Activated T-cell treated with anti-CD3 and anti-CD28 coated beads, Interleukin-2, amount 50 U/mL, for 72 hours (primary cell): ENCODE data around the gene BRAP. TPM values are rescaled to one million over a fixed set of nuclear protein-coding genes. Genes with fewer than 3 reads are reported as not detected.
A peak's percentile ranks its signal among the peaks of the same experiment; 100 is the strongest.
"Not testable (repeated sequence)": the region's sequence is repeated elsewhere in the genome, so short reads cannot be mapped to it uniquely, and the experiment has no call there.

ENCODE experiments used
- ATAC-seq, 2 donors: fragments of 150-1000 bp; cut with Tn5 transposase; replicated peaks in 1 of 2; 2 replicates each; pipeline ENCODE4 v1.10.0; 2021; ENCODE audit warnings: moderate library complexity in 2 of 2, mild to moderate bottlenecking in 1 of 2
- DNase-seq, 2 donors: peaks; one replicate each; pipeline ENCODE4 v3.0.0; 2021 to 2022; ENCODE audit warnings: mixed read lengths in 1 of 2
- H3K27ac Mint-ChIP-seq: one replicate; pipeline ENCODE4 v1.8.0; 2022; ENCODE audit warnings: mild to moderate bottlenecking, moderate library complexity, mixed read lengths
- H3K27me3 Mint-ChIP-seq: one replicate; pipeline ENCODE4 v1.8.0; 2022; ENCODE audit warnings: low read depth, mixed read lengths
- H3K36me3 Mint-ChIP-seq, 2 donors: one replicate each; pipeline ENCODE4 v1.8.0; 2022; ENCODE audit warnings: mixed read lengths in 2 of 2, mild to moderate bottlenecking in 1 of 2; ENCODE audit not compliant: insufficient read depth in 2 of 2
- H3K4me1 Mint-ChIP-seq: one replicate; pipeline ENCODE4 v1.8.0; 2022; ENCODE audit warnings: low read depth, mixed read lengths
- H3K4me3 Mint-ChIP-seq, 2 donors: one replicate each; pipeline ENCODE4 v1.8.0; 2022; ENCODE audit warnings: mild to moderate bottlenecking in 2 of 2, mixed read lengths in 2 of 2, moderate library complexity in 2 of 2
- H3K9me3 Mint-ChIP-seq, 2 donors: one replicate each; pipeline ENCODE4 v1.8.0; 2022; ENCODE audit warnings: mixed read lengths in 2 of 2
- total RNA-seq, 2 donors: library from RNA; stranded (reverse); gene quantifications; one replicate each; pipeline ENCODE4 v1.2.3, GENCODE V29; 2022

BRAP gene
- total RNA-seq, 2 donors from 2014 or later = 20.2 to 32.1 TPM

DNA sequence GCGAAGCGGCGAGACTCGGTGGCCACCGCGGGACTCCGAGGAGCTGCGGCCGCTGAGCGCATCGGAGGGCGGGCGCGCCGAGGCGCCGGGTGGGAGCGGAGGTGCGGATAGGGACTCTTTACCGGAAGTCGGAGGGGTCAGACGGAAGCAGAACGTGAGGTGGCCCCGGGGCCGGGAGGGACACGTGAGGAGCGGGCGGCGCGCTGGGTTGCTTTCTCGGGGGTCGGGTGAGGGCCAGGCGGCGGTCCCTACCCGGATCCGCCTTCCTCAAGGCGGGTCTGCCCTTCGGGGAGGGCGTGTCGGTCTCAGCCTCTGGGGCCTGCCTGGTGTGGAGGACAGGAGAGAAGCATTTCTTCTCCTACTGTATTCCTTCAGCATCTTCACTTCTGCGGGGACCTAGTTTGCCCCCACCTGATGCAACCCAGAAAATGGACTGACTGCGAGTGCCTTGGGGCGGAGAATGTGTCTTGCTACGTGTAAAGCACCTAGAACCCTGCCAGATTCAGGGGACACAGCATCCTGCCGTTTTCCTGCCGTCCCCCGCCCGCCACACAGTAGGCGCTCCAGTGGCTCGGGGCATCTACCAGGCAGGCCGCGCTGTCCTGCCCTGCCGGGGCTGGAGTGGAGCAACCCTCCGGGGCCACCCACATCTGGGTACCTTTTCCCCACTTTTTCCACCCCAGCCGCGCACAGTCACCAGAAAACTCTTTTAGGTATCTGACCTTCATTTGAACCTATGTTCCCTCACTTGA, 86.1 kb downstream of the BRAP start:
- H3K27ac Mint-ChIP-seq = peak overlapping the region; percentile 98
- peak; percentile 90 to 92 for DNase-seq
- H3K4me1 Mint-ChIP-seq = peaks cover 35% of the 10 kb centered on the region
- no peaks in the 10 kb centered on the region for H3K27me3 Mint-ChIP-seq
- H3K9me3 Mint-ChIP-seq = no peaks in the 10 kb centered on the region
- H3K36me3 Mint-ChIP-seq = peaks cover 0 to 4% of the 10 kb centered on the region in 2 donors
- peak overlapping the region; percentile 91 to 98 for H3K4me3 Mint-ChIP-seq
- peak; percentile 88 to 90 for ATAC-seq

DNA sequence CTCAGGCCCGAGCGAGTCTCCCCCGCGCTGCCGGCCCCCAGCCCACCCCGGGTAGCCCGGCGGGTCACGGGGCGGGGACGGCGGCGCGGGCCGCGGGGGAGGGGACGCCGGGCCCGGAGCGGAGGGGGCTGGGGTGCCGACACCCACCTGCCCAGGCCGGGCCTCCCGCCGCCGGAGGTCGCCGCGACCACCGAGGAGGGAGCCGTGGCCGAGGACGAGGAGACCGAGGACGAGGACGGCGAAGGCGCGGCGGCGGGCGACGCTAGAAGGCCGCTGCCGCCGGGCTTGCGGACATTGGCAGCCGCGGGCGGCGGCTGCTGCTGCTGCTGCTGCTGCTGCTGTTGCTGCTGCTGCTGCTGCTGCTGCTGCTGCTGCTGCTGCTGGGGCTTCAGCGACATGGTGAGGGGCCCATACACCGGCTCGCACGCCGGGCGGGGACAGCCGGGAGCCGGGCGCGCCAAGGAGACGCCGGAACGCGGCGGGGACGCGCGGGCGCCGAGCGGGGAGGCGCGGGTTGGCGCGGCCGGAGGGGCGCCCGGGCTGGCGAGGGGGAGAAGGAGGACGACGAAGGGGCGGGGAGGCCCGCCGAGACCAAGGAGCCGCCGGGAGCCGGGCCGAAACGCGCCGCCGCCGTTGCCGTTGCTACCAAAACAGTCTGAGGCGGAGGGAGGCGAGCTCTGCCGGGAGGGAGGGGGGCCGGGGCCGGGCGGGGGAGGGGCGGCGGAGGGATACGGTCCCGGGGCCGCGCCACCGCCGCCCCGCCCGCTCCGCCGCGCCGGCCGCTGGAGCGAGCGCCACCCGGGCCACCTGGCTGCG, 86.9 kb downstream of the BRAP start, which contains the start of gene ATXN2:
Gene ATXN2 (minus strand): TSS at position 679 of the 816 bp plus-strand sequence. CDS start 281 bp downstream, at position 398.
- H3K4me1 Mint-ChIP-seq = peaks cover 42% of the 10 kb centered on the region
- peak within 1 kb of the TSS; percentile 96 to 98 for H3K4me3 Mint-ChIP-seq
- peak within 1 kb of the TSS; percentile 98 for H3K27ac Mint-ChIP-seq
- no peaks in the 10 kb centered on the region for H3K27me3 Mint-ChIP-seq
- ATAC-seq (peak; percentile 67 to 74), DNase-seq (peak in 1 of 2 donors; percentile 67)
- peaks cover 0 to 4% of the 10 kb centered on the region in 2 donors for H3K36me3 Mint-ChIP-seq
- no peaks in the 10 kb centered on the region for H3K9me3 Mint-ChIP-seq

DNA sequence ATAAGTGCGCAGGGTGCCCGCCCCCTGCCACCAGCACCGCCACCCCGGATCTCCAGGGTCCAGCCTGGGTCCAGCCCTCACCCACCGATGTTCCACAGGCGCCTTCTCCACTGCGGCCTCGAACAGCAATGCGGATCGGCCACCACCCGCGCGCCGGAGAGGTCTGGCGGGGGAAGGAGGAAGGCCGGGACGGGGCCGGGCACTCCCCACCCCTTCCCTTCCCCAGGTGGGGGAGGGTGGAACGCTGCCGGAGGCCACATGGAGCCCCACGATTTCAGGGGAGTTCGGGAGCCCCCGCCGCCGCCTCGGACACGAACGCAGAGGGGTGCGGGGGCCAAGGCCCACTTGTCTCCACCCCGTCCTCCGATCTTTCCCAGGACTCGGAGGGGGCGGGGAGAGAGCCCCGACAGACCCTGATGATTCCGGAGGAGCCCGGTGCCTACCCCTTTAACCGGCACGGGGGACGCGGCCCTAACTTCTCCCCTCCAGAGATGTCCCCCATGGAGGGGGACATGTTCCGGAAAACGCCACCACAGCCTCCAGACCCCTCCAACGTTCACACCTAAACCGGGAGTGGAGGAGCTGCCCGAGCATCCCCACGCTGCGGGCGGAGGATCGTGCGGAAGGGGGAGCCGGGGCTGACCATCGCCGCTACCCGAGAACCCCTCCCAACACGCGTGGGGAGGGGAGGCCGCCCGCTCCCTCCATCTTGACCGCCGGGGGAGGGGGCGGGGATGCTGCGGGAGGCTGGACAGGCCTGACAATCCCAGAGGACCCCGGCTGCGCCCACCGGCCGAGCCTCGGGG, 87.7 kb downstream of the BRAP start:
- Mint-ChIP-seq H3K27ac (peak overlapping the region; percentile 87), H3K4me1 (peaks cover 44% of the 10 kb centered on the region), H3K9me3 (no peaks in the 10 kb centered on the region), H3K27me3 (no peaks in the 10 kb centered on the region), H3K36me3 (peaks cover 0 to 4% of the 10 kb centered on the region in 2 donors), H3K4me3 (peak overlapping the region; percentile 96 to 97)
- DNase-seq (peak; percentile 36 to 46), ATAC-seq (peak; percentile 2 to 21)

DNA sequence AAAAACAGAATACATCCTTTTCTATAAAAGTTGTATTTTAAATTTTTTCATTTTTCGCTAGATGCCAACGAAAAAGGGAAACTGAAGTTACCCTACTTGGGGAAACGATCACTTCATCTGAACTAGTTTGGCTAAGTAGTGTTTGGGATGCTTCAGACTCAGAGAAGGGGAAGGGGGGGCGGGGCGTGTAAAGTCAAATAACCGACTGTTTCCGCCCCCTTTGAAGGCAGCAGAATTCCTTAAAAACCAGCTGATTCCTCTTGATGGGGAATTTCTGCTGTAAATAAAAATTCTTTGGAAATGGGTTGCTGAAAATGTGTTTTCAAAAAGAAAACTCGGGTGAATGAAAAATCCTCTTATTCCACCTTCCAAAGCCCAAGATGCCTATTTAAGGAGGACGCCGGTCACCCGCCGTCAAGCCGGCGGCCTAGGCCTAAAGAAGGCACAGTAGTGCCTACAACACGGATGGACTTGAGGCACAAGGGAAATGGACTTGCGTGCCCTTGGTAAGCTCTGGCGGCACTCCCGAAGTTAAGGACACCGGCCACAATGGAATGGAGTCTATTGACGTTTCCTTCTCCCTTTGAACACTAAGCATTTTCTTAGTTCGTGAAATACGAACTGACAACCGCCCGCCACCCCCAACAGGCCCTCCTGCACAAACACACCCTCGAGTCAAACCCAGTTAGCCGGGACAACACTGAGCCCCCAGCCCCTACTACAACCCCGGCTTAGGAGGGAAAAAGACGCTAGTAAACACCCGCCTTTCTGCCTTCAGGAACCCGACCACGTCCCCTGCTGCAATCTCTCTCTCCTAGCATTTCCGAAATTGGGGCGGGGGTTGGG, 88.5 kb downstream of the BRAP start:
- Mint-ChIP-seq H3K36me3 (peaks cover 0 to 4% of the 10 kb centered on the region in 2 donors), H3K9me3 (no peaks in the 10 kb centered on the region), H3K27me3 (no peaks in the 10 kb centered on the region), H3K27ac (peak overlapping the region; percentile 87), H3K4me3 (peak overlapping the region; percentile 96 to 97), H3K4me1 (peaks cover 44% of the 10 kb centered on the region)
- ATAC-seq (no peak), DNase-seq (peak; percentile 21 to 23)

DNA sequence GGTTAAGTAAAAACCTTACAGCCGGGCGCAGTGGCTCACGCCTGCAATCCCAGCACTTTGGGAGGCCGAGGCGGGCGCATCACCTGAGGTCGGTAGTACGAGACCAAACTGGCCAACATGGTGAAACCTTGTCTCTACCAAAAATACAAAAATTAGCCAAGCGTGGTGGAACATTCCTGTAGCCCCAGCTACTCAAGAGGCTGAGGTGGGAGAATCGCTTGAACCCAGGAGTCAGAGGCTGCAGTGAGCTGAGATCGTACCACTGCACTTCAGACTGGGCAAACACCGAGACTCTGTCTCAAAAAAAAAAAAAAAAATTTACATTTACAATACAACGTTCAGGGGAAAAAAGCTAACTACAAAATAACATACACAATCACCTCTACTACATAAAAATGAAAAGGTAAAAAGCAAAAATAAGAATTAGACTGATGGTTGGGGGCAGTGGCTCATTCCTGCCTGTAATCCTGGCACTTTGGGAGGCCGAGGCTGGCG, 90.4 kb downstream of the BRAP start:
- not testable (repeated sequence) for DNase-seq, H3K36me3 Mint-ChIP-seq, ATAC-seq, H3K27ac Mint-ChIP-seq, H3K9me3 Mint-ChIP-seq, H3K27me3 Mint-ChIP-seq
- Mint-ChIP-seq H3K4me3 (peak overlapping the region; percentile 6 to 44), H3K4me1 (peaks cover 43% of the 10 kb centered on the region)

Other genes with a start within 250 kb of the BRAP start
- gene ATXN2, start 86.6 kb downstream of the BRAP start, total RNA-seq = 10 to 100 TPM; 45.4 to 47.9 TPM
- gene ACAD10, start 97 bp upstream of the BRAP start, total RNA-seq = 10 to 100 TPM; 32.4 to 34.5 TPM
- 10 to 100 TPM; 21.1 to 28.0 TPM for gene ALDH2, start 81.0 kb upstream of the BRAP start, total RNA-seq
- 10 to 100 TPM; 52.3 to 56.5 TPM for gene MAPKAPK5, start 156.3 kb upstream of the BRAP start, total RNA-seq